ENCODE results near the gene KDM2A.

GRCh38 chr11:67255353-67255752, 136.3 kb downstream of the KDM2A start:
- TF ChIP-seq POLR2A (IDR thresholded peaks at IDR 0.05) = no peak
- no peak for TF ChIP-seq CTCF (IDR thresholded peaks at IDR 0.05)

Measured in uterus (tissue), 2 donors.